ENCODE results near the gene BCL2A1.
A peak's percentile ranks its signal among the peaks of the same experiment; 100 is the strongest.
"Not testable (repeated sequence)": the region's sequence is repeated elsewhere in the genome, so short reads cannot be mapped to it uniquely, and the experiment has no call there.

Gene BCL2A1

DNA sequence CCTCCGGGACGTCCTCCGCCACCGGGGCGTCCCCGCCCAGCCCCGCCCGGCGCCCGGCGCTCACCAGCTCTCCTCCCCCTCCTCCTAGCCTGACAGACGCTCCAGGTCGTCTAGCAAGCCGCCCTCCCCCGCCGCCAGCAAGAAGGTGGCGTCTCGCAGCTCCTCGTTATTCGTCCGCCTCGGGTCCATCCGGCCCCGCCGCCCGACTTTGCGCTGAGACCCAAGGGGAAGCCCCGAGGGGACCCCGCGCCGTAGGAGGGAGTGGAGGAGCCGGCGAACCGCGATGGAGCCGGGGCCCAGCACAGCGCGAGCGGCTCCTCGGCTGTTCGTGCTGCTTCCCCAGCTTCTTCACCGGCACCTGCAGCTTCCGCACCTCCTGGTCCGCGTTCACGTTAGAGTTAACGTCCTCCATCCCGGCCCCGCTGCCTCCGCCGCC is 47.9 kb downstream of the BCL2A1 start:
- peak overlapping the region; percentile 89 for H3K4me3 ChIP-seq (ENCODE audit: low read depth, low read length)
- no peak for DNase-seq (ENCODE audit: low read depth)
- TF ChIP-seq, protein P1, sequence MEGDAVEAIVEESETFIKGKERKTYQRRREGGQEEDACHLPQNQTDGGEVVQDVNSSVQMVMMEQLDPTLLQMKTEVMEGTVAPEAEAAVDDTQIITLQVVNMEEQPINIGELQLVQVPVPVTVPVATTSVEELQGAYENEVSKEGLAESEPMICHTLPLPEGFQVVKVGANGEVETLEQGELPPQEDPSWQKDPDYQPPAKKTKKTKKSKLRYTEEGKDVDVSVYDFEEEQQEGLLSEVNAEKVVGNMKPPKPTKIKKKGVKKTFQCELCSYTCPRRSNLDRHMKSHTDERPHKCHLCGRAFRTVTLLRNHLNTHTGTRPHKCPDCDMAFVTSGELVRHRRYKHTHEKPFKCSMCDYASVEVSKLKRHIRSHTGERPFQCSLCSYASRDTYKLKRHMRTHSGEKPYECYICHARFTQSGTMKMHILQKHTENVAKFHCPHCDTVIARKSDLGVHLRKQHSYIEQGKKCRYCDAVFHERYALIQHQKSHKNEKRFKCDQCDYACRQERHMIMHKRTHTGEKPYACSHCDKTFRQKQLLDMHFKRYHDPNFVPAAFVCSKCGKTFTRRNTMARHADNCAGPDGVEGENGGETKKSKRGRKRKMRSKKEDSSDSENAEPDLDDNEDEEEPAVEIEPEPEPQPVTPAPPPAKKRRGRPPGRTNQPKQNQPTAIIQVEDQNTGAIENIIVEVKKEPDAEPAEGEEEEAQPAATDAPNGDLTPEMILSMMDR (IDR thresholded peaks at IDR 0.05; ENCODE audit: low read depth, low read length, missing control alignments): no peak

DNA sequence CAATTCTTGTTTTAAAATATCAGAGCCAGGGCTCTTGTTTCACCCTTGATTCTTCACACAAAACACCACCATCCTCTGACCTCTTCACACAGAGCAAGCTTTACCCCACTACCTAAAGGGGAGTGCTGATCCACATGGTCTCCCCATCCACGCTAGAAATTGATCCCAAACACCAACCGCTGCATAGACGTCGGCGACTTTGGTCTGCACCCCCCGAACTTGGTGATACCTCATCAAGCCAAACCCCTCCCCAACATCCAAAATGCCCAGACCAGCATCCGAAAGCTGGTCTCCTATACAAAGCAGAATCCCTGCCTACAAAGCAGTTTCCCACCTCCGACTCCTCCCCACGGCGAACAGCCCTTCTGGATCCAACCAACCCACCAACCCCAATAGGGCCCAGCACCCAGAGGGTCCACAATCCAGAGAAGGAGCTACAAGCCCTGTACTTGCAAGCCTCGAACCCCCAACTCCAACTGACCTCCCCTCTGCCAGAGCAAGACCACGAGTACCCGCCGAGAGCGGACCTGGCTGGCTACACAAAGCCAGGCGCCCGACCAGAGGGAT is 48.4 kb downstream of the BCL2A1 start:
- DNase-seq (ENCODE audit: low read depth): no peak
- peak overlapping the region; percentile 89 for H3K4me3 ChIP-seq (ENCODE audit: low read depth, low read length)
- TF ChIP-seq, protein P1 (IDR thresholded peaks at IDR 0.05; ENCODE audit: low read depth, low read length, missing control alignments): no peak

DNA sequence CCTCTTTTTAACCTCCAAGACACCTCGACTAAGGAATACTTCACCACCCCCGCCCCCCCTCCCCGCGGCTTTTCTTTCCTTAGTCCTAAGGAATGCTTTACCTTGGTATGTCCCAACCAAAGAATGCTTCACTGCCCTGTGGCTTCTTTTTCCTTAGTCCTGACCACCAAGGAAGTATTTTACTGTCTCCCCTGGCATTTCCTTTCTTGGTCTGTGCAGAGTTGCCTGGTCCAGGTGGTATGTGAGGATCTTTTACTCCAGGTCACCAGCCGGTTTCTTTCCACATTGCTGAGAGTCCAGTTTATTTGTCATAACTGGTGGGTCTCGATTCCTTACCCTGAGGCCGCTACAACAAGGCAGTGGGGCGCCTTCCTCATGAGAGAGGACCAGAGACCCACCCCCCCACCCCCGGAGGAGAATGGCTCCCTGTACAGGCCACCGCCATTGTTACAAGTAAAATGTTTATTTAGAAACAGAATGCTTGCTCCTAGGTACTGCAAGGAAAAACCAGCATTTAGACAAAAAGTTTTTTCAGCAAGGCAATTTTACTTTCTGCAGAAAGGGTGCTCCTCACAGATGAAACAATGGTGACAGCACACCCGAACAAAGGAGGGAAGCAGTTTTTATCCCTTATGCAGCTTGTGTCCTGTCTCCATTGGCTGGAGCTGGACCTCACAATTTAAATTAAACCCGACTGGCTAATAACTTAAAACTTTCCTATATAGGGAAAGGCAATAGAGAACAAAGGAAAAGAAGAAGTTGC is 51.1 kb downstream of the BCL2A1 start:
- DNase-seq (ENCODE audit: low read depth): no peak
- TF ChIP-seq, protein P1 (IDR thresholded peaks at IDR 0.05; ENCODE audit: low read depth, low read length, missing control alignments): no peak
- H3K4me3 ChIP-seq (ENCODE audit: low read depth, low read length): no peak overlapping the region

DNA sequence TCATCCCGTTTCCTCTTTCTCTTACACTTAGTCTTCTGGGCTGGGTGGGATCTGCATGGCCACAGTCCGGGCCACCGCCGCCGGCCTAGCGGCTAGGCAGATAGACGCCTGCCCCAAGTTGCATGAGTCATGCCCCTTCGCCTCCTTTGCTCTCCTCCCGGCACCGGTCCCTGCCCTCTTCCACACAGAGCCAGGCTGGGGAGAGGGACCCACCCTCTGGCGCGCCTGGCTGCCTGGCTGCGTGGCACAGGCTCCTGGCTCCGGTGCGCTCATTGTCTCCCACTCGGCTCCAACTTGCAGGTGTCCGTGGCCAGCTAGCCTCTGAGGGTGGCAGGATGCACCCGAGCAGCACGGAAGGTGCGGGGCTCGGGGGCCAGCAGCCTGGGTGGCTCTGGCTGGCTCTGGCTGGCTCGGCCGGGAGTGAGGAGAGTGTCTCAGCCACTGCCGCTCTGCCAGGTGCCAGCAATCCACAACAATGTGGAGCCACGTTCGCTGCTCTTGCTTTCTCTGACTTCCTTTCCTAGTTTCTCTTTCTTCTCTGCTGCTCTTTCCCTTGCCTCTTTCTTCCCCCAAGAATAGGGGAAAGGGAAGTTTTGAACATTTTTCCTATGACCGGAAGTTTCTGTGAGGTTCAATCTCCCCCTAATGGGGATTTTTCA is 51.8 kb downstream of the BCL2A1 start:
- H3K4me3 ChIP-seq (ENCODE audit: low read depth, low read length): no peak overlapping the region
- DNase-seq (ENCODE audit: low read depth): no peak
- TF ChIP-seq, protein P1 (IDR thresholded peaks at IDR 0.05; ENCODE audit: low read depth, low read length, missing control alignments): no peak

DNA sequence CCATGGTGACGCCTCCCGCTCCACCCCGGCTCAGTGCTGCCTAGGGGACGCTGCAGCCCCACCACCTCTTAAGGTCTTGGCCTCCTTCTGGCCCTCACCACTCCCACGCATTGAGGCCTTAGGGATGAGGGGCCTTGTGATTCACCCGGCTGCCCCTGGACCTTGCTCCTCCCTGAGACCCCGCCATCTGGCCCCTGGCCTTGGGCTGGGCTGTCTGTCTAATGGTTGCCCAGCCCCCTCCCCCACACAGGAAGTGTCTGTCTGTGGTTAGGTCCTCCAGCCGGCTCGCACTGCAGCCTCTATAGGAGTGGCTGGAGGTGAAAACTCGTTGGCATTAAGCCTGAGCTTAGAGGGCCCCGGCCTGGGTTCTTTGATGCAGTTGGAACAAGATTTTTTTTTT is 52.7 kb downstream of the BCL2A1 start:
- H3K4me3 ChIP-seq (ENCODE audit: low read depth, low read length): no peak overlapping the region
- DNase-seq (ENCODE audit: low read depth): no peak
- TF ChIP-seq, protein P1 (IDR thresholded peaks at IDR 0.05; ENCODE audit: low read depth, low read length, missing control alignments): no peak

DNA sequence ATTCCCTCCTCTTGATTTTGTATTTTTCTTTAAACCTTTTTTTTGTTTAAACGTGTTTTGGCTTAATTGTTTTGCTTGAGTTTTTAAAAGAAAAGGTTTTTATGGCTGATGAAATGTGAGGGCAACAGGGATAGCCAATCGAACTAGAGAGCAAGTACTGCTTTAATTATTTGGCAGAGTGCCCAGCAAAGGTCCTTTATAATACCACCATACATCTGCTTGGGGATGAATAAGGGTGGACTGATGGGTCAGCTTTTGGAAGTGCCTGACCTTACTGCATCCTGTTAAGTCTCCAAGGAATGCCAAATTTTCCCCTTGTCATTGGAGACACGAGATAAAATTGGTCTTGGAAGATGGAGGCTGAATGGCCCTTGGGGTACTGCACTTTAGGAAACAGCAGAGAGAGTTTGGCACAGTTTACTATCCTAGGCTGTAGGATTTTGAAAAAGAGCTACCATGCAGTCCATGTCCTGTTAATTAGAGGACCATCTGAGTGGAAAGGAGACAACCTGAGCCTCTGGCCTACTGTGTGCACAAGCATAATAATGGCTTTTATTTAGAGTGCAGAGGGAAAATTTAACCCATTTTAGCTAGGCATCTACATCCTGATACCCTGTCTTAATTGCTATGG is 54.4 kb downstream of the BCL2A1 start:
- H3K4me3 ChIP-seq (ENCODE audit: low read depth, low read length): no peak overlapping the region
- DNase-seq (ENCODE audit: low read depth): no peak
- TF ChIP-seq, protein P1 (IDR thresholded peaks at IDR 0.05; ENCODE audit: low read depth, low read length, missing control alignments): no peak

DNA sequence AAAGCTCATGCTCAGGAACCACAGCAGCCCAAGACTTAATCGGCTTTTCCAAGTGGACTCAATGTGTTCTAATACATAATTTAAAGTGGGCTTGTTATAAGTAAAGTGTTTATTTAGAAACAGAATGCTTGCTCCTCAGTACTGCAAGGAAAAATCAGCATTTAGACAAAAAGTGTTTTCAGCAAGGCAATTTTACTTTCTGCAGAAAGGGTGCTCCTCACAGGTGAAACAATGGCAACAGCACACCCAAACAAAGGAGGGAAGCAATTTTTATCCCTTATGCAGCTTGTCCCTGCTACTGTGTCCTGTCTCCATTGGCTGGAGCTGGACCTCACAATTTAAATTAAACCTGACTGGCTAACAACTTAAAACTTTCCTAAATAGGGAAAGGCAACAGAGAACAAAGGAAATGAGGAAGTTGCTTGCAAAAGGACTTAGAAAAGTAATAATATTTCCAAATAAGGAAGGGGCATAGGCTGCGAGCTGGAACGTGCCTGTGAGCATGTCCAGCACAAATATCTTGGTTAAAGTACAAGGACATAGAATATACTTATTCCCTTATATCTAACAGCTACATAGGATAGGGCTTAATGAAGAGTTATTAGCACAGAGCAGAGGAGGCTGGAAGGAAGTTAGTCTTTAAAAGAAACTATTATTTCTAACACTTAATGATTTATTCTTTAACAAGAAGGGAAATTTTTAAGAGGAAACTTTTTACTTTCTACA is 55.1 kb downstream of the BCL2A1 start:
- H3K4me3 ChIP-seq (ENCODE audit: low read depth, low read length); DNase-seq (ENCODE audit: low read depth): not testable (repeated sequence)
